Thoracic aorta (tissue), 2 donors: Measurements from ENCODE around the gene ESYT2. TPM values are rescaled to one million over a fixed set of nuclear protein-coding genes. Genes with fewer than 3 reads are reported as not detected.

Experiments
- ATAC-seq: fragments of 150-250 bp; one replicate; pipeline ENCODE4 v1.8.0; 2017; ENCODE audit warnings: low read depth; ENCODE audit not compliant: insufficient number of reproducible peaks, low FRiP score
- DNase-seq: peaks from one replicate; pipeline ENCODE4 v3.0.0-alpha.2; 2020; ENCODE audit warnings: low spot score
- H3K27ac ChIP-seq, 2 donors: fragments of 200-600 bp; sonication (generic); 1 replicate in 1 of 2; 2 replicates in 1 of 2; pipeline ENCODE4 v1.5.1; 2016; ENCODE audit warnings: mild to moderate bottlenecking in 2 of 2, moderate library complexity in 2 of 2
- H3K27me3 ChIP-seq: fragments of 200-600 bp; sonication (generic); replicated peaks from 2 replicates; pipeline ENCODE4 v1.6.0; 2016; ENCODE audit warnings: mild to moderate bottlenecking; ENCODE audit not compliant: insufficient read depth
- H3K36me3 ChIP-seq: fragments of 200-600 bp; sonication (generic); one replicate; pipeline ENCODE4 v1.5.1; 2016
- H3K4me1 ChIP-seq, 2 donors: fragments of 200-600 bp; sonication (generic); 1 replicate in 1 of 2; 2 replicates in 1 of 2; pipeline versions ENCODE4 v1.5.1 to v1.6.0; 2016; ENCODE audit warnings: low read depth in 2 of 2, mild to moderate bottlenecking in 1 of 2; ENCODE audit not compliant: control insufficient read depth in 1 of 2
- H3K4me3 ChIP-seq: fragments of 200-600 bp; sonication (generic); 2 replicates; pipeline ENCODE4 v1.5.1; 2016; ENCODE audit warnings: mild to moderate bottlenecking
- H3K9me3 ChIP-seq: fragments of 200-600 bp; sonication (generic); 2 replicates; pipeline ENCODE4 v1.5.1; 2016
- total RNA-seq, 2 donors: library from RNA; depleted of rRNA; stranded (reverse); fragments of >200 nt; gene quantifications; one replicate each; pipeline versions ENCODE4 v1.1.0 to v1.2.3, GENCODE V29; 2016
- TF ChIP-seq, protein P1 (sequence below): fragments of 200-600 bp; sonication (generic); IDR thresholded peaks from one replicate; pipeline ENCODE4 v1.5.1; 2019; ENCODE audit warnings: antibody characterized with exemption

The ESYT2 gene
- total RNA-seq, 2 donors from 2014 or later: 196 to 218 TPM

GRCh38 chr7:158740657-158741293 lies 88.5 kb downstream of the ESYT2 start:
- no peaks in the 10 kb centered on the region for H3K9me3 ChIP-seq
- ATAC-seq (no peak), DNase-seq (no peak)
- TF ChIP-seq, protein P1, sequence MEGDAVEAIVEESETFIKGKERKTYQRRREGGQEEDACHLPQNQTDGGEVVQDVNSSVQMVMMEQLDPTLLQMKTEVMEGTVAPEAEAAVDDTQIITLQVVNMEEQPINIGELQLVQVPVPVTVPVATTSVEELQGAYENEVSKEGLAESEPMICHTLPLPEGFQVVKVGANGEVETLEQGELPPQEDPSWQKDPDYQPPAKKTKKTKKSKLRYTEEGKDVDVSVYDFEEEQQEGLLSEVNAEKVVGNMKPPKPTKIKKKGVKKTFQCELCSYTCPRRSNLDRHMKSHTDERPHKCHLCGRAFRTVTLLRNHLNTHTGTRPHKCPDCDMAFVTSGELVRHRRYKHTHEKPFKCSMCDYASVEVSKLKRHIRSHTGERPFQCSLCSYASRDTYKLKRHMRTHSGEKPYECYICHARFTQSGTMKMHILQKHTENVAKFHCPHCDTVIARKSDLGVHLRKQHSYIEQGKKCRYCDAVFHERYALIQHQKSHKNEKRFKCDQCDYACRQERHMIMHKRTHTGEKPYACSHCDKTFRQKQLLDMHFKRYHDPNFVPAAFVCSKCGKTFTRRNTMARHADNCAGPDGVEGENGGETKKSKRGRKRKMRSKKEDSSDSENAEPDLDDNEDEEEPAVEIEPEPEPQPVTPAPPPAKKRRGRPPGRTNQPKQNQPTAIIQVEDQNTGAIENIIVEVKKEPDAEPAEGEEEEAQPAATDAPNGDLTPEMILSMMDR: no peak
- peaks cover 0 to 11% of the 10 kb centered on the region in 2 donors for H3K4me1 ChIP-seq
- no peaks in the 10 kb centered on the region for H3K27me3 ChIP-seq
- no peak overlapping the region for H3K4me3 ChIP-seq
- peak overlapping the region in 1 of 2 donors; percentile 20 for H3K27ac ChIP-seq
- peaks cover 79% of the 10 kb centered on the region for H3K36me3 ChIP-seq

DNA sequence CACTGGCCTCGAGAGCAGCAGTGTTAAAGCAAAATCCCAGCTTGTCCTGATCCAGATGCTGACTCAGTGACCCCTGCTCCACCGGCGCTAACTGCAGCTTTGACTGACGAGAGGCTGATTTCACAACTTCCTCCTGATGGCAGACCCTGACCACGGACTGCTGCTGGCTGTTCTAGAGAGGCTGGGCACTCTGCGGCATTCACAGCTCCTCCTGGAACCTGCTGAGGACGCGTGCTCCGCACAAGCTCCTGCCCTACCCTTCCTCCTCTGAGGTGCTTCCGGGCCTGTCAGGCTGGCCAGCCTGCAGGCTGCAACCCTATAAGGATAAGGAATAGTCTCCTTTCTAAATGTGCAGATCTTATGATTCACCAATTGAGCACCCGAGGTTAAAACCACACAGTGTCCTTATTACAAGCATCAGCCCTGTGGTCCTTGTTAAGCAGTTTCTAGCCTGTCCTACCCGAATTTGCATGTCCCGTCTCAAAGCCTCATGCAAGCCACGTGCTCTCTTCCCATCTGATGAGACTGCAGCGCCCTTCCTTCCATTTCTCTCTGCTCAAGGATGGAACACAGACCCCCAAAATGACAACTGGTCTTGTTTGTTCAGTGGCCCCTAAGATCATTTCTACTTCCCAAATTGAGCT lies 89.2 kb downstream of the ESYT2 start:
- Histone ChIP-seq H3K9me3 (no peaks in the 10 kb centered on the region), H3K27ac (peak overlapping the region in 1 of 2 donors; percentile 20), H3K4me1 (peaks cover 0 to 11% of the 10 kb centered on the region in 2 donors), H3K27me3 (no peaks in the 10 kb centered on the region), H3K36me3 (peaks cover 85% of the 10 kb centered on the region), H3K4me3 (no peak overlapping the region)
- TF ChIP-seq, protein P1: no peak
- ATAC-seq: peak; percentile 25
- DNase-seq: no peak

DNA sequence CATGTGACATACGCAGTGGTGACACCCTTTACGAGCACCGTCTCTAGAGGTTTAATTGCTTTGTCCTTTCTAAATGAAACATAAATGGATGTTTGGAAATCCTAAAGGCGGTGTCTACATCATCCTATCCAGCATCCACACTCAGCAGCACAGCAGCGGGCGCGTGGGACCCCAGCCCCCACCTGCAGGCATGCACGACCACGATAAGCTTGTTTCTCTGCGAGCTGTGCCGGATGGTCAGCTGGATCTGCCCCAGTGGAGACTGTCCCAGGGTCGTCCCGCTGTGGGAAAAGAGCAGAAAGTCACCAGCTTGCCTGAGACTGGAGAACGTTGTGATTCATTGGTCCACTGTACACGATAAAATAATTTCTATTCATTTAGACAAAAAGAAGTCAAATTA lies 90.5 kb downstream of the ESYT2 start:
- H3K4me1 ChIP-seq: peaks cover 0 to 11% of the 10 kb centered on the region in 2 donors
- DNase-seq (no peak), ATAC-seq (no peak)
- TF ChIP-seq, protein P1: no peak
- H3K27me3 ChIP-seq: no peaks in the 10 kb centered on the region
- no peak overlapping the region for H3K4me3 ChIP-seq
- no peaks in the 10 kb centered on the region for H3K9me3 ChIP-seq
- H3K36me3 ChIP-seq: peaks cover 86% of the 10 kb centered on the region
- H3K27ac ChIP-seq: no peak overlapping the region

DNA sequence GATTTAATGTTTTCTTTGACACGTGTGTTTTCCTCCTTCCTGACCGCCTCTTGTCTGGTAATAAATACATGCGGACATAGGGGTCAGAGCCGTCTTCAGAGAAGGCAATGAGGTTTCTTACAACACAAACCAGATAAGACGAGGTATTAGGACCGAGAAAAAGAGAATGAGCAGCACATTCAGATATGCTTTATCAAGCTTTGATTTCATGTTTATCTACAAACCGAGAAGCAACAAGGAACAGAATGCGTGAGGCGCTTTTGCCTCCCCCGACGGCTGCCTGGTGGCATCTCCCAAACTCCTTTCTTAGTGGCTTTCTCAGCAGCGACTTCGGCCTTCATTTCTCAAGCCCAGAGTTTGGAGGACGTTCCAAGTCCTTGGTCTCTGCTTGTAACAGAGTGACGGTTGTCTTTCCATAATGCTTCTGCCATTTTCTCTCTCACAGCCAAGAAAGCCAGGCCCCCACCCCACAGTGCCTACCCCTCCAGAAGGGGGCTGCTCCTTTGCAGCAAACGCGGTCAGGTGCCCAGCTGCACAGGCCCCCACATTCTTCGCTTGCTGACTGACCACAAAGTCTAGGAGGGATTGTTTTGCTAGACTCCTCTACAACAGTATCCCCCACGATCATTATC lies 92.1 kb downstream of the ESYT2 start:
- TF ChIP-seq, protein P1: no peak
- DNase-seq (no peak), ATAC-seq (no peak)
- Histone ChIP-seq H3K36me3 (peaks cover 80% of the 10 kb centered on the region), H3K4me3 (no peak overlapping the region), H3K27ac (no peak overlapping the region), H3K4me1 (peaks cover 0 to 11% of the 10 kb centered on the region in 2 donors), H3K9me3 (no peaks in the 10 kb centered on the region), H3K27me3 (no peaks in the 10 kb centered on the region)

GRCh38 chr7:158735935-158736334 lies 93.4 kb downstream of the ESYT2 start:
- peaks cover 0 to 4% of the 10 kb centered on the region in 2 donors for H3K4me1 ChIP-seq
- H3K27ac ChIP-seq: no peak overlapping the region
- H3K9me3 ChIP-seq: no peaks in the 10 kb centered on the region
- TF ChIP-seq, protein P1: no peak
- H3K27me3 ChIP-seq: no peaks in the 10 kb centered on the region
- peaks cover 69% of the 10 kb centered on the region for H3K36me3 ChIP-seq
- no peak overlapping the region for H3K4me3 ChIP-seq
- ATAC-seq (no peak), DNase-seq (no peak)
